Stomach (tissue), 4 donors: Measurements from ENCODE around the gene THSD4.

Source experiments
- CTCF ChIP-seq, 7 experiments: fragments of 450-650 bp in 4 of 7; fragments of 200-600 bp in 3 of 7; sonication (generic) in 3 of 7; IDR thresholded peaks; one replicate each; pipeline ENCODE4 v1.5.1; 2016 to 2019; ENCODE audit warnings: antibody characterized with exemption in 7 of 7, control low read depth in 2 of 7, mild to moderate bottlenecking in 1 of 7
- EP300 ChIP-seq: sonication (generic); formaldehyde crosslinking; IDR thresholded peaks from one replicate; pipeline ENCODE4 v1.6.1; 2017; ENCODE audit warnings: antibody characterized with exemption
- POLR2A ChIP-seq, 4 donors: fragments of 450-650 bp; IDR thresholded peaks; one replicate each; pipeline ENCODE4 v1.6.1; 2016; ENCODE audit warnings: antibody characterized with exemption in 4 of 4, control low read depth in 2 of 4, mild to moderate bottlenecking in 1 of 4, moderate library complexity in 1 of 4
- POLR2AphosphoS5 ChIP-seq, 3 donors: sonication (generic); formaldehyde crosslinking; IDR thresholded peaks; one replicate each; pipeline ENCODE4 v1.6.1; 2016; ENCODE audit warnings: antibody characterized with exemption in 3 of 3

GRCh38 chr15:71812966-71813722 lies 697.9 kb downstream of the THSD4 start:
- TF ChIP-seq CTCF (IDR thresholded peaks at IDR 0.05) (no peak), POLR2A (IDR thresholded peaks at IDR 0.05) (no peak), POLR2AphosphoS5 (IDR thresholded peaks at IDR 0.05) (no peak), EP300 (no peak)
